ENCODE results near the gene KIF2A. TPM values are rescaled to one million over a fixed set of nuclear protein-coding genes. Genes with fewer than 3 reads are reported as not detected.
A peak's percentile ranks its signal among the peaks of the same experiment; 100 is the strongest.

KIF2A gene
- total RNA-seq, 2 donors from 2014 or later = 11.6 to 14.8 TPM

DNA sequence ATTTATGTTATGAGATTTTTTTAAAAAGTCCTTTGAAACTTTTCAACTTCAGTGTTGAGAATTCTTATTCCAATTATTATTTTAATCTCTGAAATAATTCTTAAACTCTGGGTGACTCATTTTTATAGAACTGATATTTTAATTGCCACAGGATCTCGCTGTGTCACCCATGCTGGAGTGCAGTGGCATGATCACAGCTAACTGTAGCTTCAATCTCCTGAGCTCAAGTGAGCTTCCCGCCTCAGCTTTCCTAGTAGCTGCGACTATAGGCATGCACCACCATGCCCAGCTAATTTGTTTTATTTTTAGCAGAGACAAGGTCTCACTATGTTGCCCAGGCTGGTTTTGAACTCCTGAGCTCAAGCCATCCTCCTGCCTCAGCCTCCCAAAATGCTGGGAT lies 56.7 kb downstream of the KIF2A start:
- DNase-seq (no peak), ATAC-seq (no peak)
- intact Hi-C loops (cut with DNase I) = no loop called here

- ATAC-seq (no peak), DNase-seq (no peak)
- intact Hi-C loops (cut with DNase I) = no loop called here
Observed at GRCh38 chr5:62369039-62369438, 63.0 kb downstream of the KIF2A start.

DNA sequence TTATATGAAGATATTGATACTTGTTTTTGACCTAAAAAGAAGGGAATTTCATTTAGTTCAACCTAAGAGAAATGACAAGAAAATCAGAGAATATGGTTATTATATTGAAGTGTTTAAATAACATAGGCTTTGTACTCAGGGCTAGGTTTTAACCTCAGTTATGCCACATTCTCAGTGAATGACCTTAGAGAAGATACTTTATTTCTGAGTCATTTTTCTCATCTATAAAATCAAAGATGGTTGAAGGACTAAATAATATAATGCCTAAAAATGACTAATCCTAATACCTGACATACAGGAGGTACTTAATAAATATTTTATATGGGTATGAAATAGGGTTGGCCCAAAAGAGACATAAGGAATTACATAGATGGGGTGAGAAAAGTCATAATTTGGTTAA lies 65.4 kb downstream of the KIF2A start:
- ATAC-seq = no peak
- no peak for DNase-seq
- intact Hi-C loops (cut with DNase I) = no loop called here

DNA sequence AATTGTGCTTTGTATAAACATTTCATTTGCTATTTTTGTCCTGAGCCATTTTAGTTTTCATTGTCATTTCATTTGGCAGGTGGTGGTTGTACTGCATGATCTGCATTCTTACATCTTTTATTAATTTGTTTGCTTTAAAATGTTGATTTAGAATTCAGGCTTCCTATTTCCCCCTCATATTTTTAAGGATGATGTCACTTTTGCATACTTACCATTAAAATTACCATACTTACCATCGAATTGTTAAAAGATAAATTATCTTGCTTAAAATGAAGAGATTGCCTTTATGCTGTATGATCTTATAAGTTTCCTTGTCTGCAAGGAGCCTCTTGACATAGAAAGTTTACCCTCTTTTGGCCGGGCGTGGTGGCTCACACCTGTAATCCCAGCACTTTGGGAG lies 66.6 kb downstream of the KIF2A start:
- intact Hi-C loops (cut with DNase I) = no loop called here
- DNase-seq = no peak
- no peak for ATAC-seq

DNA sequence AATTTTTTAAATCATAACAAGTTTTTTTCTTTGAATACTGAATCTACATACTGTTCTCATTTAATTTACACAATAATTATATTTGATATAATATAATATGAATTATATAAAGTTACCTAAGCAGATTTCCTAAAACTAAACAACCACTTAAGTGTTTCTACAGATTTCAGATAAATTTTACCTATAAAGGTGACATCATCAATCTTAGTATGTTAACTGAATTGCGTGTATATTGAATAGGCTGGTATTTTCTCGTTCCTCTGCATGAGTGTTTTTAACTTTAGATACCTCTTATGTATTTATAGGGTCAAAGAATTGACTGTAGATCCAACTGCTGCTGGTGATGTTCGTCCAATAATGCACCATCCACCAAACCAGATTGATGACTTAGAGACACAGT lies 67.4 kb downstream of the KIF2A start:
- no peak for ATAC-seq
- intact Hi-C loops (cut with DNase I) = no loop called here
- no peak for DNase-seq

GRCh38 chr5:62374090-62374489 lies 68.1 kb downstream of the KIF2A start:
- no peak for DNase-seq
- no peak for ATAC-seq
- intact Hi-C loops (cut with DNase I) = no loop called here

DNA sequence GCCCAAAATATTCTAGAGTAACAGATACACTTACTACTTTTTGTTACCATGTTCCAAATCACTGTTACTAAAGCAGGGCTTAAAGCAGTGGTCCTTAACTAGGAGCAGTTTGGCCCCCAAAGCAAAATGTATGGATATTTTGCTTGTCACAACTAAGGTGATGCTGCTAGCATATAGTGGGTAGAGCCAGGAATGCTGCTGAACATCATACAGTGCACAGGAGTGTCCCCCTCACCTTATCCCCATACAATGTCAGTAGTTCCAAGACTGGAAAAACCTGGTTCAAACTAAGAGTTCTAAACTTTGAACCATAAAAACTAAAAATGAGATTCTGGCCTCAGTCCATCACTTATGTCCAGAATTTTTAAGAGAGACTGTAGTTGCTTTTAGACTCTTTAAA lies 69.6 kb downstream of the KIF2A start:
- no peak for ATAC-seq
- no peak for DNase-seq
- intact Hi-C loops (cut with DNase I) = no loop called here

GRCh38 chr5:62376064-62376463 lies 70.1 kb downstream of the KIF2A start:
- intact Hi-C loops (cut with DNase I) = no loop called here
- ATAC-seq (no peak), DNase-seq (no peak)

DNA sequence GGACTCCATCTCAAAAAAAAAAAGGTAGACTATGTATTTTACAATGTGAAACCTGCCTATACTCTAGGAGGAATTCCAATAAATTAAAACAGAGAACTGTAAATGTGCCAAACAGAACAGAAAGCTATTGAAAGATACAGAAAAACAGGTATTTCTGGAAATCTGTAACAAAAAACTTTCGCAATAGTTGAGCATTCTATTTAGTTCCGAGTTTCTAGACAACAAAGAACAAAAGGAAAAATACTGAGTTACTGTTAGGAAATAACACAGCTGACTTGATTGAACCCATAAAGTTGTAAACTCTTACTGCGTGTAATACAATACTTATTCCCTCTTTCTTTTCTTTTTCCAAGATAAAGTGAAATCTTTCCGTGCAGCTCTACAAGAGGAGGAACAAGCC lies 79.1 kb downstream of the KIF2A start:
- ATAC-seq (no peak), DNase-seq (no peak)
- intact Hi-C loops (cut with DNase I) = no loop called here

- no peak for DNase-seq
- ATAC-seq = no peak
- intact Hi-C loops (cut with DNase I) = no loop called here
Observed at GRCh38 chr5:62385816-62386400, 79.9 kb downstream of the KIF2A start.

DNA sequence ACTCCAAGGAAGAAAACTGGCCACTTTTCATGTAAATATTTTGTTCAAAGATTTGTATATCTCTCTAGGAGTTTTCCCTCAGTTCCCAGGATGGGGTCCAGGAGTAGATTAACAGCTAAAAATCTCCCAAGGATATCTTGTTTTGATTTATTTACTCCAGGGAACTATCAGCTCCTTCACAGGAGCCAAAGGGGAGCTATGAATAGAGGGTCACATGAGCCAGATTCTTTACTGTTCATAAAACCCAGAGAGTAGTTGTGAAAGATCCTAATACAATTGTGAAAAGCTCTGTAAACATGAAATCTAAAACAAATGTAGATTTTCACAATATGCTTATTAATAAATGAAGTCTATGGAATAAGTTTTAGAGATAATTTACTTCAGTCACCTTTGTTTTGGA lies 80.8 kb downstream of the KIF2A start:
- intact Hi-C loops (cut with DNase I) = no loop called here
- no peak for ATAC-seq
- DNase-seq = no peak

DNA sequence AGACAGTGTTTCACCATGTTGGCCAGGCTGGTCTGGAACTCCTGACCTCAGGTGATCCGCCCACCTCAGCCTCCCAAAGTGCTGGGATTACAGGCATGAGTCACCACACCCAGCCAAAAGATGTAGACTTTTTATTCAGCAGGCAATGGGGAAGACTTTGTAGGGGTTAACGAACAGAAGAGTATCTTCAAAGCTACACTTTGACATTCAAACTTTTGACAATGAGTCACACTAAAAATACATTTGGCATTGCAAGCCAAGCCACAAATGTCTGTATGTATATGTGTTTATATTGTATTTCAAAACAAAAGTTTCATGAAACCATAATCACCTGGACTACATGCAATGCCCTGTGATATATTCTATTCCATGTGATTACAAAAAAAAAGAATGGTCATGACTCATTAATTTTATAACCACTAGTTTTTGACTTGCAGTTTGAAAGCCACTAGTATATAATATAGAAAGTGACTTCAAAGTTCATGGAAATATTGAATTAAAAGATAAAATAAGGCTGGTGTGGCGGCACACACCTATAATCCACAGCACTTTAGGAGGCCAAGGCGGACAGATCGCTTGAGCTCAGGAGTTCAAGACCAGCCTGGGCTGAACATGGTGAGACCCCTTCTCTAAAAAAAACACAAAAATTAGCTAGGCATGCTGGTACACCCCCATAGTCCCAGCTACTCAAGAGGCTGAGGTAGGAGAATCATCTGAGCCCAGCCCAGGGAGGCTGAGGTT lies 89.4 kb downstream of the KIF2A start:
- no peak for ATAC-seq
- intact Hi-C loops (cut with DNase I) = no loop called here
- no peak for DNase-seq

DNA sequence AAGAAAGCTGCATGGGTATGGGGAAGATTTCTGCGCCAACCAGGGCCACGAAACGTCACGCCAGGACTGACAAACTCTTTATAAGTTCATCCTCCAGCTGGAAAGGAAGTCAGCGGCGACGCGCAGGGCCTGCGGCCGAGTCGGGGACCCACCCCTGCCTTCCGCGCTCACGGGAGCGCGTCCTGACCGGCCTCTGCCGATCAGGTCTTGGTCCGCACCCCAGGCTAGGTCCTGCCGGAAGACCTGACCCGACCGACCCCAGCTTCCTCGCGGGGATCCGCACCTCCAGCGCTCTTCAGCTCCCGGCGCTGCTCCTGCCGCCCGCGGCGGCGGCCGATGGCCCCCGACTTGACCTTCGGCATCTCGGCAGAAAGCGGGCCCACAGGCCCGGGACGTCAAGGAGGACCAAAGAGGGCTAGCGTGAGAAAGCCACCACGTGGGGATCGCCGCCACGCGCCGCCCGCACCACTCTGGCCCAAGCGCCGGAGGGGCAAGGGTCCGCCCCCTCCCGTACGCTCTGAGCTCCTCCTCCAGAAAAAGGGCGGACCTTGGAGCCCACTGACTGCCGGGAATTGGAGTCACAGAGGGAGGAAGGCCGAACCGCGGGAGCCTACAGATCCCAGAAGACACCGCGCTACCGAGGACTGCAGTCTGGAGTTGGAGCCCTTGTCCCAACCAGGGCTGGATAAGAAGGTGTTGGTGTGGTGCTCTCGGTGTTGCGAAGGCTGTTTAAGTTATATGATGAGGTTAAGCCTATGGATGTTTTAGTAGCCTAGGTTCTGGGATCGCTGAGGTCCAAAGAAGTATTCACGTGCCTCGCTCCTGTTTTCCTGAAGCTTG lies 97.6 kb downstream of the KIF2A start, which contains the start of gene DIMT1:
DIMT1 (minus strand) TSS at position 495 of the 840 bp plus-strand sequence; CDS start at position 362, 133 bp downstream.
- peak; percentile 96 for DNase-seq
- ATAC-seq = peak; percentile 99 to 100
- intact Hi-C loops (cut with DNase I) = no loop called here

DNA sequence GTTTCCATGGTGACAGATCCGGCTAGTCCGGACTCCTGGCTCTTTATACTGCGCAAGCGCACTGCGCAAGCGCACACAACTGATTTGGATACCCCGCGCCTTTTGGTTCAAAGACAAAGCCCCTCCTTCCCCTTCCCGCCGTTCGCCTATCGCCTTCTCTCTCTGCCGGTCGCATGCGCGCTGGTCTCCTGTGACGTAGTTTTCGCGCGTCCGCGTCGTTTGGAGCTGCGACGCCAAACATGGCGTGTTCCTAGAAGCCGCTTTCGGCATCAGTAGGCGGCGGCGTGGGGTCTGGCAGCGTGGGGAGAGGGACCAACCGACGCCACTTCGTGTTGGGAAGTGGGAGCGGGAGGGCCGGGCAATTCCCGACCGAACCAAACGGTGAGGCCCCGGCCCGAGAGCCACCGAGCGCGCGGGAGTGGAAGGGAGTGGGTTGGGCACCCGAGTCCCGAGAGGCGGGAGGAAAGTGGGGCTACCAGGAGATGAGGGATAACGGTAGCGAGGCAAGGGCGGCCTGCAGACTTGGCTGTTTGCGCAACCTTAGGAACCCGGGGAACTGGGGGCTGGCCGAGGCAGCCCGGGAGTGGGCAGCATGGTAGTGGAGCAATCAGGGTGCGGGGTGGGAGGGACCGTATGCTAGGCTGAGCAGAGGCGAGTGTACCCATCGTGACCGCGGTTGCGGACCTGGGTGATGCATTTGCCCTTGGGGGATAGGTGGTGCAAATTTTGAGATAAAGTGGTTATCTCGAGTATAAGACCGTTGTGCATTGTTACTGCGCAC lies 106.7 kb downstream of the KIF2A start, which contains the start of gene IPO11:
IPO11 (plus strand) TSS at position 215 of the 781 bp plus-strand sequence. CDS start 24,517 bp downstream, outside the sequence.
- intact Hi-C loops (cut with DNase I) = no loop called here
- ATAC-seq (peak; percentile 99 to 100), DNase-seq (peak; percentile 99)

DNA sequence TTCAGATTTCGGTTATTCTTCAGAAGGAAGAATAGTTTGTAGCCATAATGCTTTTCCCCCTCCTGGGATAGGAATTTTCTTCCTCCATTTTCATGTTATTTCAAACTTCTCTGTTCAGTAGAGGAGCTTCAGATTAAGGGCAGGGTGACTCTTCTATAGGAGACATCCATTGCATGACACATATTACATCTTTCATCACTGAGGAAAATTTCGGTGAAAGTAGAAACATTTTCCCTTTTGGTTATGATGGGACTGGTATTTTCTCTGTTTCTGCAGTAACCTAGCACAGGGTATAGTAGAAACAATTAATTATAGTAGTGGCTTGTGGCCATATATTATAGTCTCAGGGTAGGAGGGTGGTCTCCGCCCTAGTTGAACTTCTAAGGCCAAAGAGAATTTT lies 107.7 kb downstream of the KIF2A start:
- ATAC-seq (no peak), DNase-seq (no peak)
- intact Hi-C loops (cut with DNase I) = no loop called here

DNA sequence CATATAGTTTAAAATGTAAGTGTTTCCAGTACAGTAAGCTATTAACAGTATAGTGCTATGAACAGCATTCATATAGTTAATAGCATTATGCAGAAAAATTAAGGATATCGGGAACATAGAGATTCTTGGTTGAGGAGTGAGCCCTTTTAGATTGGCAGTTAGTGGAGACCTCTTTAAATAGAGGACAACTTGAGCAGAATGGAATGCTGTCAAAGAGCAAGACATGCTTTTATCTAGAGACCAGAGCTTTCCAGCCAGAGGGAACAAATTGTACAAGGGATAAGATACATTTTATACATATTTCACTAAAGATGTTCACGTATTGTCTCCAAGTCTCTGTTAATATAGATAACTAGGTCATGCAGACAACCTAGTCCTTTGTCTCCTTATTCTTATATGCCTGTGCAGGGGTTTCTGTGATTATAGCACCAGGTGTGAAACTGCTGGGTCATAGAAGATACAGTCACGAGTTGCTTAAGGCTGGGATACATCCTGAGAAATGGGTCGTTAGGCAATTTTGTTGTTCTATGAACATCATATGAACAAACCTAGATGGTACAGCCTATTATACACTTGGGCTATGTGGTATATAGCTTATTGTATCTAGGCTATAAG lies 112.6 kb downstream of the KIF2A start:
- peak; percentile 67 to 78 for ATAC-seq
- intact Hi-C loops (cut with DNase I) = no loop called here

DNA sequence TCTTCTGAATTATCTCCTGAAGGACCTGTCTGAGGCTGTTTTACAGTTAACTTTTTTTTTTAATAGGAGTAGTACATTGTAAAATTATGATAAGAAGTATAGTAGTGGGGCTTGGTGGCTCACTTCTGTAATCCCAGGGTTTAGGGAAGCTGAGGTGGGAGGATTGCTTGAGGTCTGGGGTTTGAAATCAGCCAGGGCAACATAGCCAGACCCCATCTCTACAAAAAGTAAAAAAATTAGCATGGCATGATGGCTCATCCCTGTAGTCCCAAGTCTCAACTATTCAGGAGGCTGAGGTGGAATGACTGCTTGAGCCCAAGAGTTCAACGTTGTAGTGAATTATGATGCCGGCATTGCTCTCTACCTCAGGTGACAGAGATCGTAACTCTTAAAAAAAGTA lies 113.6 kb downstream of the KIF2A start:
- intact Hi-C loops (cut with DNase I) = no loop called here
- ATAC-seq (no peak), DNase-seq (no peak)

More for the DNA sequence above, 112.6 kb downstream of the KIF2A start:
- DNase-seq = no peak

DNA sequence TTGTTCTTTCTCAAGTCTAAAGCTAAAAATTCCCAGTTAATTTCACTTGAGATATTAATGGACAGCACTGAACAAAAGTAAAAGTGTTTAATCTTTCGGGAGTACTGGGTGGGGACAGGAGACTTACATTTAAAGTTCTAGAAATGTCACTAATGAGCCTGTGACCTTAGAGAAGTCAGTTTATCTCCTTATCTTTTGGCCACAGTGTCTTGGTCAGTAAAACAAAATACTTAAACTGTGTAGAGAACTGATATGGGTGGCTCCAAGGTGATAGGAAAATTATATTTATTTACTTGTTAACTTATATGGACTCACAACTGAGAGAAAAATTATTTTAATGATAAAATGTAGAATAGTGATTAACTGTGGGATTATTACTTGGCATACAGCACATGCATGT lies 115.4 kb downstream of the KIF2A start:
- no peak for ATAC-seq
- intact Hi-C loops (cut with DNase I) = no loop called here
- DNase-seq = no peak

DNA sequence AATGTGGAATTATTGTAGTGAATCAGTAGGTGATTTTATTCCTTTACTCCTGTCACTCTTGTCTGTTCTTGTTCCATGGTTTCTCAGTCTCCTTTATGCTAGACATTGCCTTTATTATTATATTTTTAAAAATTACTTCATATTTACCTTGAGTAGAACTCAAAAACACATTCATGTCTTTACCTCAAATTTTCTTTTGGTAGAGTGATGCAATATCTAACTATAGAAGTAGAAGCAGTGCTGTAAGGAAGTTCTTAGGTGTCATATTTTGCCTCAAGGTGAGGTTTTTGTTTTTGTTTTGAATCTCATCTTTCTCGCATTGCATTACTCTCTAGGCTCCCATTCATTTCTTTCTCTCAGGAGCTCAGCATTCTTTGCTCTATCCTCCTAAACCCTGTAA lies 118.8 kb downstream of the KIF2A start:
- DNase-seq (no peak), ATAC-seq (no peak)
- intact Hi-C loops (cut with DNase I) = no loop called here
